Omental fat pad (tissue), 4 donors: ENCODE measurements around the gene ANXA7. TPM values are rescaled to one million over a fixed set of nuclear protein-coding genes. Genes with fewer than 3 reads are reported as not detected.

Source experiments
- ATAC-seq: fragments of 150-250 bp; one replicate; pipeline ENCODE4 v1.9.1; 2016; ENCODE audit warnings: mild to moderate bottlenecking, moderate library complexity; ENCODE audit not compliant: low FRiP score
- DNase-seq: peaks from one replicate; pipeline ENCODE4 v3.0.0-alpha.2; 2019; ENCODE audit warnings: low spot score
- total RNA-seq, 4 donors: library from RNA; depleted of rRNA; stranded (reverse); fragments of >200 nt; gene quantifications; one replicate each; pipeline ENCODE4 v1.1.0, GENCODE V29; 2016
- TF ChIP-seq, protein P1 (sequence below), 3 donors: fragments of 450-650 bp; IDR thresholded peaks; one replicate each; pipeline ENCODE4 v1.5.1; 2016 to 2017; ENCODE audit warnings: antibody characterized with exemption in 3 of 3, mild to moderate bottlenecking in 3 of 3, moderate library complexity in 2 of 3

The ANXA7 gene
- total RNA-seq: 100 to 1,000 TPM in 3 of 4 donors, 10 to 100 TPM in 1; 99.6 to 115 (median 112) TPM

DNA sequence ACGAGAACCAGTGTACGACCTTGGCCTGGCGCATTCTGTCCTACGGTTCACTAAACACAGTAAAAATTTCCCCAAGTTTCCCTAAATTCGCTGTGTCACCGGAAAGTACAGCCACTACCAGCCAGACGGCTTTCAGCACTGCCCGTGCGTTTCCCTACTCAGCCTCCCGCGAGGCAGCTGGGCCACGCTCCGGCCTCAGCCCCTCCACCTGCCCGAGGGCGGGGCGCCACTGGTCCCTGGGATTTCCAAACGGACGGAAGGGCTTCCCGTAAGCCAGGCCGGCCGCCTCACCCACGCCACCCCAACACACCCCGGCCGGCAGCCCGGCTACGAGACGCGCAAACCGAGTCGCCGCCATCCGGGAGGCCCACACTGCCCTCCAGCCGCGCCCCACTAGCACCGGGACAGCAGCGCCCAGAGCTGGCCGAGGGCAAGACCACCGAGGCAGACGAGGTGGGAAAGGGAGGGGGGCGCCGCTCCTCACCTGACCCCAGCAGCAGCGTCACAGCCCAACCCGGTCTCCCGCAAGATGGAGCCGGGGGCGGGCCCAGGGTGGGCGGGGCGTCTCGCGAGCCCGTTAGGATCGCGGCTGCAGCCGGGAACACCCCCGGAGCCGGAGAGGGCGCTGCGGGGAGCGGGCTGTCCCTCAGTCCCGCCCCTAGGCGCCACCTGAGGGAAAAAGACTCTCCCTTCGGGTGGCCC, at the start of gene ANXA7:
ANXA7 (minus strand) TSS at position 531 of the 702 bp plus-strand sequence. CDS start 13,202 bp downstream, outside the sequence.
- TF ChIP-seq, protein P1, sequence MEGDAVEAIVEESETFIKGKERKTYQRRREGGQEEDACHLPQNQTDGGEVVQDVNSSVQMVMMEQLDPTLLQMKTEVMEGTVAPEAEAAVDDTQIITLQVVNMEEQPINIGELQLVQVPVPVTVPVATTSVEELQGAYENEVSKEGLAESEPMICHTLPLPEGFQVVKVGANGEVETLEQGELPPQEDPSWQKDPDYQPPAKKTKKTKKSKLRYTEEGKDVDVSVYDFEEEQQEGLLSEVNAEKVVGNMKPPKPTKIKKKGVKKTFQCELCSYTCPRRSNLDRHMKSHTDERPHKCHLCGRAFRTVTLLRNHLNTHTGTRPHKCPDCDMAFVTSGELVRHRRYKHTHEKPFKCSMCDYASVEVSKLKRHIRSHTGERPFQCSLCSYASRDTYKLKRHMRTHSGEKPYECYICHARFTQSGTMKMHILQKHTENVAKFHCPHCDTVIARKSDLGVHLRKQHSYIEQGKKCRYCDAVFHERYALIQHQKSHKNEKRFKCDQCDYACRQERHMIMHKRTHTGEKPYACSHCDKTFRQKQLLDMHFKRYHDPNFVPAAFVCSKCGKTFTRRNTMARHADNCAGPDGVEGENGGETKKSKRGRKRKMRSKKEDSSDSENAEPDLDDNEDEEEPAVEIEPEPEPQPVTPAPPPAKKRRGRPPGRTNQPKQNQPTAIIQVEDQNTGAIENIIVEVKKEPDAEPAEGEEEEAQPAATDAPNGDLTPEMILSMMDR (IDR thresholded peaks at IDR 0.05): no peak
- peak; percentile 82 for DNase-seq
- ATAC-seq: peak; percentile 97

DNA sequence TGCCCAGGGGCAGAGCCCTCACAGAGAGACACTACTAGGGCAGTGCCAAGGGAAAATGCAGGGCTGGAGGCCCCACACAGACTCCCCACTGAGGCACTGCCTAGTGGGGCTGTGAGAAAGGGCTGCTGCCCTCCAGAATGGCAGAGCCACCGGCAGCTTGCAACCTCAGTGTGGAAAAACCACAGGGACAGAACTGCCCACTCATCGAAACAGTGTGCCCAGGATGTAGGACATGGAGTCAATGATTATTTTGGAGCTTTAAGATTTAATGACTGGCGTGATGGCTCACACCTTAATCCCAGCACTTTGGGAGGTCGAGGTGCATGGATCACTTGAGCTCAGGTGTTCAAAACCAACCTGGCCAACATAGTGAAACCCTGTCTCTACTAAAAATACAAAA, 47.0 kb upstream of the ANXA7 start:
- no peak for DNase-seq
- TF ChIP-seq, protein P1 (IDR thresholded peaks at IDR 0.05): no peak
- no peak for ATAC-seq

DNA sequence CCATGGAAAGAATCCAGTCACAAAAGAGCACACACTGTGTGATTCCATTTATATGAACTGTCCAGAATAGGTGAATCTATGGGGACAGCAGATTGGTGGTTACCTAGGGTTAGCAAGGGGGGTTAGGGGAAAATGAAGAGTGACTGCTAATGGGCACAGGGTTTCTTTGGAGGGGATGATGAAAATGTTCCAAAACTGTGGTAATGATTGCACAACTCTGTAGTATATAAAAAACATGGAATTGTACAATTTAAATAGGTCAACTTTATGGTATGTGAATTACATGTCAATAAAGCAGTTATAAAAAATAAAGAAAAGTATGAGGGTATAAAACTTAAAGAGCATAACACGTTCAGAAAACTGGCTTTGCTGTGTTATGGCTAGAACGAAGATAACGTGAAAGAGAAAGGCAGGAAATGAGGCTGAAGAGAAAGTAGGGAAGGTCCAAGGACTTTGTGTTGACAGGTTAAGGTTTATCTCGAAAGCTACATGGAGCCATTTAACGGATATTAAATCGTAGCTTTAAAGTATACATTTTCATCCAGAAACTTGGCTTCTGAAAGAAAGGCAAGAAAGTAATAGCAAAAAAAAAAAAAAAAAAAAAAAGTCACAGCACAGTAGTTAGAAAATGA, 45.9 kb upstream of the ANXA7 start:
- ATAC-seq (no peak), DNase-seq (no peak)
- TF ChIP-seq, protein P1 (IDR thresholded peaks at IDR 0.05): no peak

DNA sequence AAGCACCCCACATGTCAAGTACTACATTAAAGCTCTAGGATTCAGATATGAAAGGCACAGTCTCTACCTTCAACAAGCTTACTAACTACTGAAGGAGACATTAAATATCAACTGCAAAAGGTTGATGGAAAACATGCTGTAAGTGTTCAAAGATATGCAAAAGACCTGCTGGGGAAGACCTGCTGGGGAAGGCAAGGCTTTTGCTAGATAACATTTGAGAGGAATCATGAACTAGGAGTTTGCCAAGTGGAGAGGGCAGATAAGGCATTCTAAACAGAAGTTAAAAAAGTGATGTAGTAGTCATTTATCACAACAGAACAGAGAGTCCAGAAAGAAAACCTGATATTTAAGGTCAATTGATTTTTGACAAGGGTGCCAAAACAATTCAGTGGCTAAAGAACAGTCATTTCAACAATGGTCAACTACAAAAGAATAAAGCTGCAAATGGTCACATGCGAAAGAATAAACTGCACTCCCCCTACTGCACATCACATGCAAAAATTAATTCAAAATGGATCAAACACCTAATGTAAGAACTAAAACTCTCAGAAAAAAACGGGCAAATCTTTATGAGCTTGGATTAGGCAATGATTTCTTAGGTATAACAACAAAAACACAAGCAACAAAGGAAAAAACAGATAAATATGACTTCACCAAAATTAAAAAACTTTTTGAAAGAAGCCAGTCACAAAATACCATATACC, 42.5 kb upstream of the ANXA7 start:
- ATAC-seq: no peak

DNA sequence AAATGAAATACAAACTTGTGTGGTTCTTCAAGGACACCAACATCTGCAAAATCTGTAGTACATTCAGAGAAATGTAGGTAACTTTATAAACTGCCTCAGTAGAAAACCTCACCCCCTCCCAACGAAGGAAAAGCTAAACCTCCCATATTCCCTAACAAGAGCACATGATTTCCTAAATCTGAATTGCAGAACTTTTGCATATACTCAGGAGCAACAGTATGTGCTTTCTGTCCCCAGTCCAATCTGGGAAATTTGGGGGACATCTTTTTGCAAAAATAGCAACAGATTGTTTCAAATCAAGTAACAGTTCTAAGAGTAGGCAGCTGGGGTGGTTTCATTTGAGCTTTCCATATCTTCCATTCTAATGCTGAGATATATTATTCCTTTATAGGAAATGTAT, 35.3 kb upstream of the ANXA7 start:
- TF ChIP-seq, protein P1 (IDR thresholded peaks at IDR 0.05): no peak
- DNase-seq (no peak), ATAC-seq (no peak)

More for the DNA sequence above, 42.5 kb upstream of the ANXA7 start:
- DNase-seq: no peak
- TF ChIP-seq, protein P1 (IDR thresholded peaks at IDR 0.05): no peak

DNA sequence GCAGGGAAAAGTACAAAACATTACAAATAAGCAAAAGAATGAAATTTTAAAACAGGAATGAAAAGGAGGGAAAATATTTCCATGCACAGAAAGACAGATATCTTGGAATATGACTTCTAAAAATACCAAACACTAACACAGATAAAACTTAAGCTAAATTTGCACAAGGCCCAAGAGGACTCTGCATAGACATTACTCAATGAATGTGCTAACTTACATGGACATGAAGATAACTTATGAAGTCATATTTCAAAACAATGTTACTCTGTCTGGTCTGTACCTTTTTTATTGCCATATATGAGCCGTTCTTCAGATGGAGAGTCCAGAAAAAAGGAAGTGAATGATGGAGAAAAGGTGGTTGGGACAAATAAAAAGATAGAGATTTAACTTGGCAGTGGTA, 34.5 kb upstream of the ANXA7 start:
- no peak for DNase-seq
- ATAC-seq: no peak
- TF ChIP-seq, protein P1 (IDR thresholded peaks at IDR 0.05): no peak
